ENCODE results near the gene CSH2.

Gene CSH2

GRCh38 chr17:63850401-63850800 lies 23.1 kb downstream of the CSH2 start:
- Histone ChIP-seq H3K36me3 (ENCODE audit: control insufficient read depth, low read length) (no peaks in the 10 kb centered on the region), H3F3A (ENCODE audit: control insufficient read depth, insufficient read depth) (peaks cover under 1% of the 10 kb centered on the region), H3K9me3 (ENCODE audit: control insufficient read depth, insufficient read depth, low read length) (peaks cover 10% of the 10 kb centered on the region), H3K4me3 (ENCODE audit: low read length) (no peak overlapping the region), H3K4me2 (ENCODE audit: low read length) (no peak overlapping the region), H4K20me1 (ENCODE audit: control insufficient read depth, insufficient read depth, low read depth, low read length) (no peaks in the 10 kb centered on the region), H3K79me2 (ENCODE audit: control insufficient read depth, low read length) (no peaks in the 10 kb centered on the region), H3K27ac (ENCODE audit: low read depth, low read length) (no peak overlapping the region), H3K27me3 (ENCODE audit: control insufficient read depth, low read length) (no peaks in the 10 kb centered on the region; the same call in 1 of the 2 replicates), H3K4me1 (ENCODE audit: control insufficient read depth, low read length) (peaks cover 10% of the 10 kb centered on the region), H3K9me2 (replicated peaks; ENCODE audit: control insufficient read depth, low read length) (no peaks in the 10 kb centered on the region)
- TF ChIP-seq EZH2phosphoT487 (IDR thresholded peaks at IDR 0.05; ENCODE audit: borderline replicate concordance, low read length) (no peak), CTCF (IDR thresholded peaks at IDR 0.05; ENCODE audit: low read depth, low read length, poor library complexity, severe bottlenecking) (no peak)

GRCh38 chr17:63848834-63849689 lies 24.4 kb downstream of the CSH2 start:
- Histone ChIP-seq H3K27me3 (ENCODE audit: control insufficient read depth, low read length) (no peaks in the 10 kb centered on the region; the same call in 1 of the 2 replicates), H3K79me2 (ENCODE audit: control insufficient read depth, low read length) (no peaks in the 10 kb centered on the region), H3K4me3 (ENCODE audit: low read length) (peak overlapping the region; percentile 65), H3K9me3 (ENCODE audit: control insufficient read depth, insufficient read depth, low read length) (peaks cover 10% of the 10 kb centered on the region), H3F3A (ENCODE audit: control insufficient read depth, insufficient read depth) (peaks cover 10% of the 10 kb centered on the region), H3K9me2 (replicated peaks; ENCODE audit: control insufficient read depth, low read length) (no peaks in the 10 kb centered on the region), H3K4me2 (ENCODE audit: low read length) (peak overlapping the region; percentile 66), H4K20me1 (ENCODE audit: control insufficient read depth, insufficient read depth, low read depth, low read length) (no peaks in the 10 kb centered on the region), H3K4me1 (ENCODE audit: control insufficient read depth, low read length) (peaks cover 16% of the 10 kb centered on the region), H3K27ac (ENCODE audit: low read depth, low read length) (no peak overlapping the region), H3K36me3 (ENCODE audit: control insufficient read depth, low read length) (no peaks in the 10 kb centered on the region)
- TF ChIP-seq CTCF (IDR thresholded peaks at IDR 0.05; ENCODE audit: low read depth, low read length, poor library complexity, severe bottlenecking) (peak; percentile 89), EZH2phosphoT487 (IDR thresholded peaks at IDR 0.05; ENCODE audit: borderline replicate concordance, low read length) (no peak)

- Histone ChIP-seq H3K9me2 (replicated peaks; ENCODE audit: control insufficient read depth, low read length) (no peaks in the 10 kb centered on the region), H4K20me1 (ENCODE audit: control insufficient read depth, insufficient read depth, low read depth, low read length) (no peaks in the 10 kb centered on the region), H3K4me1 (ENCODE audit: control insufficient read depth, low read length) (peaks cover 21% of the 10 kb centered on the region), H3K4me3 (ENCODE audit: low read length) (no peak overlapping the region; the same call in 1 of the 2 replicates), H3K27ac (ENCODE audit: low read depth, low read length) (no peak overlapping the region), H3K4me2 (ENCODE audit: low read length) (no peak overlapping the region), H3K9me3 (ENCODE audit: control insufficient read depth, insufficient read depth, low read length) (peaks cover 10% of the 10 kb centered on the region), H3K27me3 (ENCODE audit: control insufficient read depth, low read length) (no peaks in the 10 kb centered on the region; the same call in 1 of the 2 replicates), H3K79me2 (ENCODE audit: control insufficient read depth, low read length) (no peaks in the 10 kb centered on the region), H3F3A (ENCODE audit: control insufficient read depth, insufficient read depth) (peaks cover 16% of the 10 kb centered on the region), H3K36me3 (ENCODE audit: control insufficient read depth, low read length) (0 out of 2 replicates have a peak, but pooled peaks cover 4% of the 10 kb centered on the region)
- TF ChIP-seq CTCF (IDR thresholded peaks at IDR 0.05; ENCODE audit: low read depth, low read length, poor library complexity, severe bottlenecking) (no peak), EZH2phosphoT487 (IDR thresholded peaks at IDR 0.05; ENCODE audit: borderline replicate concordance, low read length) (no peak)
Measured at GRCh38 chr17:63847525-63848249, 25.8 kb downstream of the CSH2 start.
